ENCODE results near the gene MICAL2.

GRCh38 chr11:12112750-12113149 lies 2.4 kb downstream of the MICAL2 start:
- TF ChIP-seq TAF1 (IDR thresholded peaks at IDR 0.05; ENCODE audit: low read depth, low read length): no peak
- TF ChIP-seq POLR2A (IDR thresholded peaks at IDR 0.05; ENCODE audit: low read depth, low read length): no peak
- no peak for TF ChIP-seq POLR2AphosphoS5 (IDR thresholded peaks at IDR 0.05; ENCODE audit: low read depth, low read length)
- TF ChIP-seq POU2F2 (IDR thresholded peaks at IDR 0.05; ENCODE audit: low read depth, low read length): no peak
- no peak for TF ChIP-seq PAX5 (IDR thresholded peaks at IDR 0.05; ENCODE audit: insufficient read depth, low read length, severe bottlenecking)
